Measurements from ENCODE around the gene SV2C.
"Not testable (repeated sequence)": the region's sequence is repeated elsewhere in the genome, so short reads cannot be mapped to it uniquely, and the experiment has no call there.

Gene SV2C

GRCh38 chr5:76257225-76257833 lies 174.1 kb downstream of the SV2C start:
- DNase-seq = no peak

GRCh38 chr5:76257897-76258296 lies 174.7 kb downstream of the SV2C start:
- no peak for DNase-seq

DNA sequence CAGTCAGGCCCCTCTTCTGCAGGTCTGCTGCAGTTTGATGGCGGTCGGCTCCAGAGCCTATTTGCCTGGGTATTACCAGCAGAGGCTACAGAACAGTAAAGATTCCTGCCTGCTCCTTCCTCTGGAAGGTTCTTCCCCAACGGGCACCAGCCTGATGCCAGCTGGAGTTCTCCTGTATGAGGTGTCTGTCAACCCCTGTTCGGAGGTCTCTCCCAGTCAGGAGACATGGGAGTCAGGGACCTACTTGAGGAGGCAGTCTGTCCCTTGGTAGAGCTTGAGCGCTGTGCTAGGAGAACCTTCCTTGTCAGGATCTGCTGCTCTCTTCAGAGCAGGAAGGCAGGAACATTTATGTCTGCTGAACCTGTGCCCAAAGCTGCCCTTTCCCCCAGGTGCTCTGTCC lies 181.5 kb downstream of the SV2C start:
- DNase-seq = no peak

- DNase-seq = no peak
Observed at GRCh38 chr5:76269259-76269931, 186.2 kb downstream of the SV2C start.

- no peak for DNase-seq
Observed at GRCh38 chr5:76269932-76270610, 186.9 kb downstream of the SV2C start.

GRCh38 chr5:76271836-76272235 lies 188.7 kb downstream of the SV2C start:
- DNase-seq = no peak

GRCh38 chr5:76273206-76273885 lies 190.2 kb downstream of the SV2C start:
- DNase-seq = no peak

DNA sequence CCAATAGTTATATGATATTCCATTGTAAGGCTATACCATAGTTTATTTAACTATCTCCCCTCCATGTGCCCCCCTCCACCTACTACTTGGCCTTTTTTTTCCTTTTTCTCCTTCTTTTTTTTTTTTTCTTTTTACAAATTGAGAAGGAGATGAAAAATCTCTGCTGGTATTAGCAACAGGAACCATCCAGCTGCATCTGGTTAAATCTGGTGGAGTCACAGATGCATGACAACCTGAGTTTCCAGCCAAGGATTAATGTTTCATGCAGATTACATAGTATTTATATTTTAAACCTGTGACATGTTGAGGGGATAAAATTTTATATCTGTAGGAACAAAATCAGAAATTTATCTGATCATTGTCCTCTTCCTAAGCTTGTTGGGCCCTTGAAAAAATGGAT lies 191.4 kb downstream of the SV2C start:
- no peak for DNase-seq

DNA sequence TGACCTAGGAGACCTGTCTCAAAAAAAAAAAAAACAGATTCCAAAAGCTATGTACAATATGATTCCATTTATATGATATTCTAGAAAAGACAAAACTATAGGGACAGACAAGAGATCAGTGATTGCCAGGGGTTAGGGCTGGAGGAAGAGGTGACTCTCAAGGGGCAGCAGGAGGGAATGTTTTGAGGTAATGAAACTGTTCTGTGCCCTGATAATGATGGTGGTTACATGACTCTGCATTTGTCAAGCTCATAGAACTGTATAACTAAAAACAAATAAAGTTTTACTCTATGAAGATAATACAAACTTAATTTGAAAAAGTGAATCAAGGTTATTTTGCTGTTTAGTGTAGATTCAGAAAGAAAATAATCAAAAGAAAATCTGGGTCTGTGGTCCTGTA lies 194.6 kb downstream of the SV2C start:
- DNase-seq = no peak

- no peak for DNase-seq
Observed at GRCh38 chr5:76278261-76278789, 195.1 kb downstream of the SV2C start.

- DNase-seq = no peak
Observed at GRCh38 chr5:76280494-76280893, 197.3 kb downstream of the SV2C start.

DNA sequence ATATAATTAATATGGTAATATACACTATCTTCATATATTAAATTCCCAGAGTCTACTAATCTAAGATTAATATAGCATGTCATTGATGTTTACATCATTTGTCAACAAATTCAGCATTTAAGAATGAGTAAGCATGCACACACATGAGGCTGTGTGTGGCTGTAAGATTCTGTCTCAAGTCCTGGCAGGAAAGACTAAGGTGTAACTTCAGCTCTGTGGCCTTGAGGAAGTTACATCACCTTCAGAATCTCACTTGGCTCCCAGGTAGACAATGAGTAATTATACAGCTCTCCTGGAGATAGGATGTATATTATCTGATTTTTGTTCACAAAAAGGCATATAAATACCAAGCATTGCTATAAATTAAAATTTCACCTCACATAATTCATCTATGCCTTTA lies 200.5 kb downstream of the SV2C start:
- no peak for DNase-seq

DNA sequence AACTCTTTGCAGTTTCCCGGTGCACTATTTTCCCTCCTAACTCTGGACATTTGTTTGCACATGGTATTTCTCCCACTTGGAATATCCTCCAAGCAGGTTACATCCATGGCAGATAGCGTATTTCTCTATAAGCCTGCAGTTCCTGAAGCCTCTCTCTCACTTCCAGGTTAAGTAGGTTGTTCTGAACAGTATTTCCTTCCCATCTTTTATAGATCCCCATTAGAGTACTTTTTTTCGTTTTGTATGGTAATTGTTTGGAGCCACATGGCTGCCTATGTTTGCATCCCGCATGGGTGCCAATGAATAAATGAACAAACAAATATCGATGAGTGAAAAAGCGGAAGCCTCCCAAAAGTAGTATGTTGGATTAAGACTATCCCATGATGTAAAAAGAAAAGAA lies 206.5 kb downstream of the SV2C start:
- DNase-seq = no peak

DNA sequence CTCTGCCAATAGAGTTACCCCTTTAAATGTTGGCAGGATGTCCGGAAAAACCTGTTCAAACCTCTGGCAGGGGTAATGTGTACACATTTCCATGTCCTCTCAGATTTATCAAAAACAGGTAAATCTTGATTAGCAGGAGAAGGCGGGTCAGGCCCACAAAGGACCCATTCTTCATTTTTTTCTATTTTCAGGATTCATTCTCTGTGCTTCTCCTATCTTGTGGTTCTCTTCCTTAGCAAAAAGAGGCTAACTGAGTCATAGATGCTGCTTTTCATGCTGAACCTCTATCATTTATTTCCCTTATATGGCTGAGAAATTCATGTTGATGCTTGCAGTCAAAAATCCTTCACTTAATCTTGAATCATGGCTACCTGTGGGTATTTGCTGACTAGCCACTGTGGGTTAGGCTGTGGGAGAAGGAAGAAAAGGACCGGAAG lies 207.2 kb downstream of the SV2C start:
- no peak for DNase-seq

GRCh38 chr5:76291305-76292077 lies 208.3 kb downstream of the SV2C start:
- no peak for DNase-seq

DNA sequence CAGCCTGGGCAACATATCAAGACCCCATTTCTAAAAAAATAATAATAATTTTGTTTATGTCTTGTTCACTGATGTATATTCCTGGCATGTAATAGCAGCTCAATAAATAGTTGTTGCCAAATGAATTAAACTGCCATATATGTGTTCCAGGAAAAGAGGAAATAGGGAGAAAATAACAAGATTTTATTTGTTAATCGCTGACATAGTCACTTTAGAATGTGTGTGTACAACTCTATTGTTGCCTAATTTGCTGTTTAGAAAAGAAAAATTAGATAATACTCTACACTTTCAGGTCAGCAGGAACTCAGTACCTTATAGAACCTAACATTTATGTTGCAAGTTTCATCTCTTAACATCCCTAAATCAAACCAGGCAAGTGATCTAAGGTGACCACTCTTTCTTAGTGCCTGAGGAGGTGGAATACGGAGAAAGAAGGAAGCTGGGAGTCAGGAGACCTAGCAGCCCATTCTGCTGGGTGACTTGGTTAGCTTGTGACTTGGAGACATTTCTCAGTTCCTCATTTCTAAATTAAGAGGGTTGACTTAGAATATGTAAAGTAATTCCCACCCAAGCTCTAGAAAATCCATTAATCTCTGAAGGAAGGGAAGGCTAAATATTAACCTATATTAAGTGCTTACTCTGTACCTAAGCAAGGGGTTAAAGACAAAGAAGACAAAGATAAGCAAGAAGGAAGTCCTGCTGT lies 209.6 kb downstream of the SV2C start:
- DNase-seq = no peak

DNA sequence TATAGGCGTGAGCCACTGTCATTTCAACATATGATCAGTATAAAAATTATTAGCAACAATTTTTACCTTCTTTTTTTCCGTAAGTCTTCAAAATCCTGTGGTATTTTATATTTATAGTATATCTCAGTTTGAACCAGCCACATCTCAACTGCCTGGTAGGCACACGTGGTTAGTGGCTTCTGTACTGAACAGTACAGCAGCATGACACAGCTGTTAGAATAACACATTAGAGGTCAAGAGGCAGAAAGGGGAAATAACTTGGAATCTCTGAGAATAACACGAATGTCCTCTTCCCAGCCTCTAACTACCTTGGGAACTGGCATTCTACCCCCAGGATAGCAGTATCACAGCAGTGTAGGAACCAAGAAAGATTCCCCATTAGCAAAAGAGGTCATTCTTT lies 211.4 kb downstream of the SV2C start:
- DNase-seq = no peak

- DNase-seq = no peak
Observed at GRCh38 chr5:76298852-76299251, 215.7 kb downstream of the SV2C start.

GRCh38 chr5:76299592-76299991 lies 216.4 kb downstream of the SV2C start:
- no peak for DNase-seq

- not testable (repeated sequence) for DNase-seq
Observed at GRCh38 chr5:76301932-76302331, 218.7 kb downstream of the SV2C start.

- DNase-seq = not testable (repeated sequence)
Observed at GRCh38 chr5:76302661-76303060, 219.5 kb downstream of the SV2C start.

- no peak for DNase-seq
Observed at GRCh38 chr5:76303921-76304320, 220.7 kb downstream of the SV2C start.
